NCI-H82 (cell line): ENCODE measurements around the gene GLG1.

Source experiments
- DNase-seq: peaks from one replicate; lab custom pipeline; 2025; lab: John Stamatoyannopoulos, UW

The GLG1 gene

DNA sequence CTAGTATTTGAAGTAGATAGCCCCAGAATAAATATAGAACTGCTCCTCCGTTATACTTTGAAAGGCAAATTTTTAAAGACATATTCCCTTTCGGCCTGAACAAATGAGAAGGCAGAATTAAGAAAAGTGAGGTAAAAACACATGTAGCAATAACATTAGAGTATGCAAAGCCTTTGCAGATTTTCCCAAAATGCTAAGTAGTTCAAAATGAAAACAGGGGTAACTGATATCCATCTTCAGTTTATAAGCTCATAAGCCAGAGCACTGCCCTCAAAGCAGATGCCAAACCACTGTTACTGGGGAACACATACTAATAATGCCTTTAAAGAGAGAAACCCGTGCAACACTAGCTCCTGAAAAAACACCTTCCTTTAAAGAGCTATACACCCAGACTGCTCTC, 134.4 kb downstream of the GLG1 start:
- no peak for DNase-seq

DNA sequence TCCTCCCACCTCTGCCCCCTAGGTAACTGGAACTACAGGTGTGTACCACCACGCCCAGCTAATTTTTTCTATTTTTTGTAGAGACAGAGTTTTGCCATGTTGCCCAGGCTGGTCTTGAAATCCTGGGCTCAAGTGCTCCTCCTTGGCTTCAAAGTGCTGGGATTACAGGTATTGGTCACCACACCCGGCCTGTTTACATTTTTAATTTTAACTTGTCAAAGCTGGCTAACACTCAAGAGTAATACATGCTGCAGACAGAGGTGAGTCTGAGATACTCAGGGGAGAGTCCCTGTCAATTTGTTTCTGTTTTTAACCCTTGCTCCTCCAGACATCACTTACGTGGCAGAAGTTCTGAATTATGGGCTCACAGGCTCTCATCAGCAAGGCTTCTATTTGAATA, 134.9 kb downstream of the GLG1 start:
- no peak for DNase-seq

GRCh38 chr16:74469946-74470478, 136.9 kb downstream of the GLG1 start:
- no peak for DNase-seq

- DNase-seq = no peak
Observed at GRCh38 chr16:74468807-74469525, 137.9 kb downstream of the GLG1 start.

DNA sequence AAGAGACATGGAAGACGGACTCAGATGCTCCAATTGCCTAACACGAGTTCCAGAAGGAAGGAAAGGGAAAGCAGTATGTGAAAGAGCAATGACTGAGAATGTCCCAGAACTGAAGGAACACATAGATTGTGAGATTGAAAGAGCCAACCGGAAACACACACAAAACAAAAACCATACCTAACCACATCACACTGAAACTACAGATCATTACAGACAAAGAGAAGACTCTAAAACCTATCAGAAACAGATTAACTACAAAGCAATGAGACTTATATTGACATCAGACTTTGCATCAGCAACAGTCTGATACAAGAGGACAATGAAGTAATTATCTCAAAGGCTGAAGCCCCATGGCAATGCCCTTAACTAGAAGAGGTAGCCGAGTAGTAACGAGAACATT, 140.0 kb downstream of the GLG1 start:
- DNase-seq = no peak

DNA sequence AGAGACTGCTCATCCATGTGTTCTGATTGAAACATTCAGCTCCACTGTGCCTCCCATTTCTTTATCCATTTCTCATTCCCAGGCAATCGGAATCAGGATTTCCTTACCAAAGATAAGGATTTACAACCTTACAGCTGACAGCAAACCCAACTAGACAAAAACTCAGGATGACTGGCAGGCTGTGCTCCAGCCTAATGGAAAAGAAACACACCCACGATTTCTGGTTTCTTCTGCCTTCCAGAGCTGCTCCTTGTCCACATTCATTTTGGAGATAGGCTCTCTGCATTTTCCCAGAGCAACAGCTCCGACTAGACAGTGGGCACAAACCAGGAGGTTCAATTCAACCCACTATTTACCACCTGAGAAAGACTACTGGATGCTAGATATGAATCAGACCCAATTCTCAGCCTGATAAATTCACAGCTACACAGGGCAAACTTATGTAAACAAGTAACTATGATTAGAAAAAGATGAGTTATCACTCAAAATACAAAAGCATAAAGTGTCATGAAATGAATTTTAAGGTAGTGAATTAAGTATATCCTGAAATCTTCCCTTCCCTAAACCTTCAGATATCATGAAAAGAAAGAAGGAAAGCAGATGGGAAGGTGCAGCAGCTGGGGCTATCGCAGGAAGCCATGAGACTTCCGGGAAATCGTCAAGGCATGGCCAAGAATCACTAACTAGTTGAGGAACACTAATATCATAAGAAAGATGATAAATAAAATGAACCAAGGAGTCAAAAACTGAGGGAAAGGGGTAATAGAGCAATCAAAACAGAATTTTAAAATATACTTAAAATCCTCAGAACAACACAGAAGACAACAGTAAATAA, 140.8 kb downstream of the GLG1 start:
- no peak for DNase-seq

DNA sequence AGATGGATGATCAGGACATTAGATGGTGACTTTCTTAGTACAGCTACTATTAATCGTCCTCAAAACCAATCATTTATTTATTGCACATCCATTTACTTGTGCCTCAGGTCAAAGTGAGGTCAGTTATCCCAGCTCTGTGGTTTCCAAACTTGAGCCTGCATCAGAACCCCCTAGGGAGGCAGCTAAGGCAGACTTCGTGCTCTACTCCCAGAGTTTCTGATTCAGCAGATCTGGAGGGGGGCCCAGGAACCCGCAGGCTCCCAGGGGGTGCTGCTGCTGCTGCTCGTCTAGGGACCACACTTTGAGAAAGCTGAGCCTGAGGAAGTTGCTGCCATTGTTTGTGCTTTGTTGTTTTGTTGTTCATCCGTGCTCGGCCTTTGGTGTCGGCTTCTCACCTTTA, 141.6 kb downstream of the GLG1 start:
- no peak for DNase-seq

- DNase-seq = no peak
Observed at GRCh38 chr16:74463888-74464287, 143.0 kb downstream of the GLG1 start.

DNA sequence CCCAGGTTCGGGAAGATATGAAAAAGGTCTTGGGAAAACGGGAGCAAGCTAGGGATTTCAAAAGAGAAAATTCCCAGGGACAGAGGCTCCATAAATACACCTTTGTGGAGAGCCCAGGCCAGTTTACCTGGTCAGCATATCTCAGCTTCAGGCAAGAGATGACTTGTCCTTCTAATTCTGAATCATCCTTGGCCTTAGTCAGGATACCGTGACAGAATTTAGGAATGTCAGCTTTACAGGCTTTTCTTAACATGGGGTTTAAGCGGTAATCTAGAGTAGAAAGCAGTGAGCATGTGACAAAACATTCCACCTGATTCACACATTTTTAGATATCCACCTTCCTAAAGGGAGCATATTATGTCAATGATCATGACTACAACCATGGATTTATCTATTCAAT, 144.6 kb downstream of the GLG1 start:
- DNase-seq = no peak

GRCh38 chr16:74461826-74462225, 145.1 kb downstream of the GLG1 start:
- DNase-seq = no peak

- no peak for DNase-seq
Observed at GRCh38 chr16:74460542-74460941, 146.4 kb downstream of the GLG1 start.

- no peak for DNase-seq
Observed at GRCh38 chr16:74456290-74456625, 150.7 kb downstream of the GLG1 start.

DNA sequence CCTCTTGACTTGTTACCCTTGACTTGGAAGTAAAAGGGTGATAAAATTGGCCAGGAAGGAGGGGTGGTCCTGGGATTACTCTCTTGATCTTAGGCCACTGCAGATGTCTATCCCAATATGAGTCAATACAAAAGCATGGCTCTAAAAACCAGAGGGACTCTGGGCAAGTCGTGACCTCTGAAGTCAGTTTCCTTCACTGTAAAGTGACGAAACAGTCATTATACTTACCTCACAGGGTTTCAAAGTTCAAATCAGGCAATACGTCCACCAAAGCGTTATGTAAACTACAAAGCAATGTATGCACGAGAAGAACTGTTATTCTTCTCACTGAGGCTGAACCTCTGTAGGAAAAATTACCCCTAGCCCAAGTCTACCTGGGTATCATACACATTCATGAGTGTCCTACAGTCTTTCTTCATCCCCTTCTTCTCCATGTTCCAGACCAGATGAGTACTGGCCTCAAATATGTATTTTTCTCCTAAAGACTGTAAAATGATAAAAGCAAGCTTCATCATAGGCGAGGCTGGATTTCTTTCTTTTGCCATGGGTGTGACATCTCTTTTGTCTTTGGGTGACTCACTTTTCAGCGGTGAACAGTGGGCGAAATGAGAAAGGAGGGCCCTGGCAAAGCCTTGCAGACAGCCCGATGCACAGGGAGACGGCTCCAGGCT, 151.2 kb downstream of the GLG1 start:
- DNase-seq = no peak

DNA sequence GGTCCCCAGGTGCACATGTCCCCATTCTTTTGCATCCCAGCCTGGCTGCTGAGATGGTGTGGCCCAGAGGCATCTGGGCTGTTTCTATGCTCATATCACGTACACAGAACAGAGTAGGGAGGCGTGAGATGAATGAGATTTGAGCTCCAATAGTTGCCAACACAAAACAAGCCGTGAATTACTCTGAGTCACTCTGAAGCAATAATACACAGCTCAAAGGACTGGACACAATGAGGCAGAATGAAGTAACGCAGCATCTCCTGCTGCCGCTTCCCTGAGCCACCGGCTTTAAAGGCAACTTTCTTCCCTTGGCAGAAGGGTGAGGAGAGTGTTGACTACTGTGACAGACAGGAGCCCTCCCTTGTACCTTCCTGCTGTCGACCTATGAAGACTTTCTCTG, 151.7 kb downstream of the GLG1 start:
- DNase-seq = no peak

- no peak for DNase-seq
Observed at GRCh38 chr16:74451951-74452758, 154.8 kb downstream of the GLG1 start.

DNA sequence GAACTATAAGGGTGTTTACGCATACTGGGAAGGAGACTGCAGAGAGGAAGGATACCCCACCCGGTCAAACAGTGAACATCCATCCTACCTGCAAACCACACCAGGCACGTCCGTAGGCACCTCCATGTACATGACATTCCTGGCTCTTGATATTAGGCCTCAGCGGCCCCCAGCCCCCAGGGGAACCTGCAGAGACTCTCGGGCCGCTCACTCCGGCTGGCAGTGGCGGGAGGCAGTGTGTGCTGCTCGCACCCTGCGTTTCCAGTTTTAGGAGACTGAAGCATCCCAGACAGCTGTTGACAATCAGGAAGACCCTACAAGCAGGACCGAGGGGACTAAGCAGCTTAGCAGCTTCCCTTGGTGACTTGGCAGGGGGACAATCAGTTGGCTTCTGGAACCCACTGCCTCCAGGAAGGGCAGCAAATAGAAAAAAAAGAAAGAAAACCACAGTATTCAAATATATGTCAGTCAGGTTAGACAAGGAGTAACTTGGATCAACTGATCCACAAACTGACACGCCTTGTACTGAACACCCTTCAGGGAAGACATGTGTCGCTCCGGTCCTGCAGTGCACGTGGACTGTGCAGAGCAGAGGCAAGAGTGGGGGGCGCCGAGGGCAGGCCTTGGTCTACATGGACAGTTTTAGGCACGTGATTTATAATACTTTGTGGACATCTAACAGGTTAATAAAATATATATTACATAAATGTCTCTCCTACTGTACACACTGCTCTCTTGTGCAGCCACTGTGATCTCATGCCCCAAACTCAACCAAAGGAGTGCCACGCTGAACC, 155.8 kb downstream of the GLG1 start:
- no peak for DNase-seq

GRCh38 chr16:74450236-74450635, 156.7 kb downstream of the GLG1 start:
- no peak for DNase-seq

DNA sequence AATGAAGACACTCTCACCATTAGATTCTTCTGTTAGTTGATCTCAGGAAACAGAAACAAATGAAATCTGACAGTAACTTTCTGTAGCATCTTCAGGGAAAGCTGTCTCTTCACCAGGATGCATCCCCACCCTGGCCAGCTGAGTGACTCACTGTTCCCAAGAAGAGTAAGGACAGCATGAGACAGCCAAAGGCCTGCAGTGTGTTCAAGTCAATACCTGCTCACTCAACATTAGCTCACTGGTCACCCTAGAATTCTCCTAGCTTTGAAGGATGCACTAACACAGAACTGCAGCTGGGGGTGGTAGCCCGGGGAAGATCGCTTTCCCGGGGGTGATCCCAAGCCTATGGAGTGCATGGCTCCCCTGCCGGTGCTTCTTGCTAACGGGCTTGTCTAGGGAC, 157.4 kb downstream of the GLG1 start:
- DNase-seq = no peak

DNA sequence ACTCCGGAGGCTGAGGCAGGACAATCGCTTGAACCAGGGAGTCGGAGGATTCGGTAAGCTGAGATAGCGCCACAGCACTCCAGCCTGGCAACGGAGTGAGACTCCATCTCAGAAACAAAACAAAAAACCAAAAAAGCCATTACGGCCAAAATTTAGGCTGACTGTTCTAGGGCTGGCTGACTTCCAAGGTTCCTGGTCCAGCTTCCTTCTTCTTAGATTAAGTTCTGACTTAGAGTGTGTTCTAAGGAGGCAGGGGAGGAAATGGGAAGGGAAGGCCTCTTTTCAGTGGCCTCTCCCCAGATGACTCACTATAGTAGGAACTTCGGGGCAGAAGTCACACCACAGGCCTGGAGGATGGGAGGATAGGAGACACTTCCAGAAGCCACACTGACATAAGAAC, 157.9 kb downstream of the GLG1 start:
- no peak for DNase-seq

GRCh38 chr16:74447578-74447977, 159.3 kb downstream of the GLG1 start:
- no peak for DNase-seq

GRCh38 chr16:74446866-74447265, 160.0 kb downstream of the GLG1 start:
- no peak for DNase-seq
